Cerebellar cortex (tissue), 1 donor: ENCODE results near the gene COASY.
"Not testable (repeated sequence)": the region's sequence is repeated elsewhere in the genome, so short reads cannot be mapped to it uniquely, and the experiment has no call there.

Experiments
- DNase-seq: peaks from one replicate; pipeline ENCODE4 v3.0.0-alpha.2; 2015; ENCODE audit warnings: low spot score

Gene COASY

DNA sequence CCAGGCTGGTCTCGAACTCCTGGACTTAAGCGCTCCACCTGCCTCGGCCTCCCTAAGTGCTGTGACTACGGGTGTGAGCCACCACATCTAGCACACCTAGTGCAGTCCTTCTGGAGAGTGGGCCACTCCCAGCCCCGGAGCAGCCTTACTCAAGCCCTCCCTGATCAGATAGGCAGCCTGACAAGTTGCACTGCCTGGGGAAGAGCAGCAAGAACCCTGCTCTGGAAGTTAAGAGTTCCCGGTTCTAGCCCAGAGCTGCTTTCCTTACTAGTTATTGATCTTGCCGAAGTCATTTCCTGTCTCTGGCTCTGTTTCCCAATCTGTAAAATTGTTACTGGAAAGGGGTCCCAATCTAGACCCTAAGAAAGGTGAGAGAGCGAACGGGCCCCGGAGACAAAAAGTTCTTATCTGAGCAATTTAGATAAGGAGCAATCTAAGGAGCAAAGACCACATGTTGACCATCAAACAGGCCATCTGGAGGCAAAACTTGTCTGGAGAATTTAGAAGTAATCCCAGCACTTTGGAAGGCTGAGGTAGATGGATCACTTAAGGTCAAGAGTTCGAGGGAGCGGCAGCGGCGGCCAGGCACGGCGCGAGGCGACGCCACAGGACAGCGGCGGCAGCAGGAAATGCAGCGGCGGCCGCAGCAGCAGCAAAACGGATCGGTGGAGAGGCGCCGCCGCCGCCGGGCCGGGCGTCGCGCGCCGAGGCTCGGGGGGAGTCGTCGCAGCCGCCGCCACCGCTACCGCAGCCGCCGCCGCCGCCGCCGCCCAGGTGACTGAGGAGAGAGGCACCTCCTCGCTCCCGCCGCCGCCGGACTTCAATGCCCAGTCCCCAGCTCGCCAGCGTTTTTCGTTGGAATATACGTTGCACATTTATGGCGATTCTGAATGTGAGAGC is 30.2 kb upstream of the COASY start:
- peak; percentile 42 for DNase-seq

GRCh38 chr17:42535155-42536047 is 26.5 kb upstream of the COASY start:
- no peak for DNase-seq

DNA sequence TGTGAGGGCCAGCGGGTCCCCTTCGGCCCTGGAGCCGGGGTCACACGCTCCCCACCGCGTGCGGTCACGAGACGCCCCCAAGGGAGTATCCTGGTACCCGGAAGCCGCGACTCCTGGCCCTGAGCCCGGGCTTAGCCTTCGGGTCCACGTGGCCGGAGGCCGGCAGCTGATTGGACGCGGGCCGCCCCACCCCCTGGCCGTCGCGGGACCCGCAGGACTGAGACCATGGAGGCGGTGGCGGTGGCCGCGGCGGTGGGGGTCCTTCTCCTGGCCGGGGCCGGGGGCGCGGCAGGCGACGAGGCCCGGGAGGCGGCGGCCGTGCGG is 25.9 kb upstream of the COASY start, which contains the start of gene NAGLU:
Gene NAGLU (plus strand): TSS at position 194 of the 324 bp plus-strand sequence. CDS start 32 bp downstream, at position 226.
- peak; percentile 83 for DNase-seq

DNA sequence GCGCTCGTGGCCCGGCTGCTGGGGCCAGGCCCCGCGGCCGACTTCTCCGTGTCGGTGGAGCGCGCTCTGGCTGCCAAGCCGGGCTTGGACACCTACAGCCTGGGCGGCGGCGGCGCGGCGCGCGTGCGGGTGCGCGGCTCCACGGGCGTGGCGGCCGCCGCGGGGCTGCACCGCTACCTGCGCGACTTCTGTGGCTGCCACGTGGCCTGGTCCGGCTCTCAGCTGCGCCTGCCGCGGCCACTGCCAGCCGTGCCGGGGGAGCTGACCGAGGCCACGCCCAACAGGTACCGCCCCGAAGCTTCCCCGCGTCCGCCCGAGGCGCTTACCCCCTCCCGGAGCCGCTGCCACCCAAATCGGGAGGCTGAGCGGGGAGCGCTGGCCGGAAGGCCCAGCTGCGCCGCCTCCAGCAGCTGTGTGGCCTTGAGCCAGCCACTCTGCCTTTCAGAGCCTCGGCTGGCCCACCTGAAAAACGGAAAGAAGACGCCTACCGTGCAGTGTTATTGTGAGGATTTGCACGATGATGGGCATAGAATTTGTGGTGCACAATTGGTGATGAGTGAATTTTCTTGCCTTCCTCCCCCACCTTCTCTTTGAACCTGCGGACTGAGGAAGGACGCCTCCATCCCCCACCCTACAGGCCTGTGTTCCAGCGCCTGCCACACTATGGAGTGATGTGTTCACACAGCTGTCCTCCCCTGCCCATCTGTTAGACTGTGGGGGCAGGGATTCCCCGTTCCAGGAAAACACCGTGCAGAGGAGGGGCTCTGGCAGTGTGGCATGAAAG is 25.4 kb upstream of the COASY start:
- peak; percentile 71 for DNase-seq

- DNase-seq: no peak
Measured at GRCh38 chr17:42537156-42537805, 24.7 kb upstream of the COASY start.

DNA sequence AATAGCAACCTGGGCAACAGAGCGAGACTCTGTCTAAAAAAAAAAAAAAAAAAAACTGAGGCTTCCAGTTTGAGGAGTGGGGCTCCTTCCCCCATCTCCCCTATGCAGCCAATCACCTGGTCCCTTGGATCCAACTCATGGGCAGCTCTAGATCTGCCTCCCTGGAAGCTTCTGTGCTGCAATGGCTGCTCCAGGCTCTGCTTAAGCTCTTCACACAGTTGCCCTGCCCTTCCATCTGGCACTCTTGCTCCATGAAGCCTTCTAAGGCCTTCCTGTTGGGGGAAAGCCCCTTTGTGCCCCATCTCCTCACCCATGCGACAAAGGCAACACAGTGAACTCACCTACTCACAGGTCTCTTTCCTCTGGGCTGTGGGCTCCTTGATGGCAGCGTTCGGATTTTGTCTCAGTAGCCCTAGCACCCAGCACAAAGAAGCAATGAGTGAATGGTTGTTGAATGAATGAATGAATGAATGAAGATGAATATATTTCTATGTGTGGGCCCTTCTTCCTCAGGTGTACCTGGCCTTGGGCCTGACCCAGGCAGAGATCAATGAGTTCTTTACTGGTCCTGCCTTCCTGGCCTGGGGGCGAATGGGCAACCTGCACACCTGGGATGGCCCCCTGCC is 24.0 kb upstream of the COASY start:
- no peak for DNase-seq

- no peak for DNase-seq
Measured at GRCh38 chr17:42538482-42538881, 23.5 kb upstream of the COASY start.

GRCh38 chr17:42540558-42540957 is 21.4 kb upstream of the COASY start:
- DNase-seq: not testable (repeated sequence)

- DNase-seq: no peak
Measured at GRCh38 chr17:42541041-42541833, 20.7 kb upstream of the COASY start.

DNA sequence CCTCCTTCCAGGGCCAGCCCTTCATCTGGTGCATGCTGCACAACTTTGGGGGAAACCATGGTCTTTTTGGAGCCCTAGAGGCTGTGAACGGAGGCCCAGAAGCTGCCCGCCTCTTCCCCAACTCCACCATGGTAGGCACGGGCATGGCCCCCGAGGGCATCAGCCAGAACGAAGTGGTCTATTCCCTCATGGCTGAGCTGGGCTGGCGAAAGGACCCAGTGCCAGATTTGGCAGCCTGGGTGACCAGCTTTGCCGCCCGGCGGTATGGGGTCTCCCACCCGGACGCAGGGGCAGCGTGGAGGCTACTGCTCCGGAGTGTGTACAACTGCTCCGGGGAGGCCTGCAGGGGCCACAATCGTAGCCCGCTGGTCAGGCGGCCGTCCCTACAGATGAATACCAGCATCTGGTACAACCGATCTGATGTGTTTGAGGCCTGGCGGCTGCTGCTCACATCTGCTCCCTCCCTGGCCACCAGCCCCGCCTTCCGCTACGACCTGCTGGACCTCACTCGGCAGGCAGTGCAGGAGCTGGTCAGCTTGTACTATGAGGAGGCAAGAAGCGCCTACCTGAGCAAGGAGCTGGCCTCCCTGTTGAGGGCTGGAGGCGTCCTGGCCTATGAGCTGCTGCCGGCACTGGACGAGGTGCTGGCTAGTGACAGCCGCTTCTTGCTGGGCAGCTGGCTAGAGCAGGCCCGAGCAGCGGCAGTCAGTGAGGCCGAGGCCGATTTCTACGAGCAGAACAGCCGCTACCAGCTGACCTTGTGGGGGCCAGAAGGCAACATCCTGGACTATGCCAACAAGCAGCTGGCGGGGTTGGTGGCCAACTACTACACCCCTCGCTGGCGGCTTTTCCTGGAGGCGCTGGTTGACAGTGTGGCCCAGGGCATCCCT is 18.5 kb upstream of the COASY start:
- no peak for DNase-seq

GRCh38 chr17:42544874-42545283 is 17.1 kb upstream of the COASY start:
- no peak for DNase-seq

DNA sequence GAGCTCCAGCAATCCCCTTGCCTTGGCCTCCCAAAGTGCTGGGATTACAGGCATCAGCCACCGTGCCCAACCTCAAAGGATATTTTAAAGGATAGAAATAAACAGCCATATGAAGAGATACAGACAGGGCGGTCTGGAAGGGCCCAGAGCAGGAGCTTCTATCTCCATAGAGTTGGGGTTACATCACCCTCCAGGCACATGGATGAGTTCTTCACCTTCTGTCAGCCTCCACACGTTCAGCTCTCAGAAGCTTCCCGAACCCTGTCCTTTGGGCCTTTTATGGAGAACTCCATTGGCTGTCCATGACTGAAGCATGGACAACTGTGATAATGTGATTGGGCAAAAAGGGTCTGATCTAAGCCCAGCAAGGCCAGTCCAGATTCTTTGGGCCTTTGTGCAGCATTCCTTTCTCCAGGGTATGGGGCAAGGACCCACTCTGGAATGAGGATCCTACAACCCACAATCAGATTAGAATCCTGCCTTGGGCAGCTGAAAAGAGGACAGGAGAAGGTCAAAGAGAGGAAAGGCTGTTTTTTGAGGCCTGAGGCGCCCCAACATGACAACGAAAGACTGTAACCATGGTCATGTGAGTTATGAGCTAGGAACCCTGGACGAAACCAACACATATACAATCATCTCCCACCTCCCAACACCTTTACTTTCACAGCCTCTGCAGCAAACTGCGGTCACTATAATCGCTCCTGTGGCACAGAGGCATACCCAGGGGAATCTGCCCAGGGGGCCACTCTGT is 16.0 kb upstream of the COASY start:
- not testable (repeated sequence) for DNase-seq

GRCh38 chr17:42547001-42547461 is 14.9 kb upstream of the COASY start:
- no peak for DNase-seq

GRCh38 chr17:42547698-42548069 is 14.3 kb upstream of the COASY start:
- no peak for DNase-seq

GRCh38 chr17:42548070-42548837 is 13.7 kb upstream of the COASY start:
- peak; percentile 54 for DNase-seq

DNA sequence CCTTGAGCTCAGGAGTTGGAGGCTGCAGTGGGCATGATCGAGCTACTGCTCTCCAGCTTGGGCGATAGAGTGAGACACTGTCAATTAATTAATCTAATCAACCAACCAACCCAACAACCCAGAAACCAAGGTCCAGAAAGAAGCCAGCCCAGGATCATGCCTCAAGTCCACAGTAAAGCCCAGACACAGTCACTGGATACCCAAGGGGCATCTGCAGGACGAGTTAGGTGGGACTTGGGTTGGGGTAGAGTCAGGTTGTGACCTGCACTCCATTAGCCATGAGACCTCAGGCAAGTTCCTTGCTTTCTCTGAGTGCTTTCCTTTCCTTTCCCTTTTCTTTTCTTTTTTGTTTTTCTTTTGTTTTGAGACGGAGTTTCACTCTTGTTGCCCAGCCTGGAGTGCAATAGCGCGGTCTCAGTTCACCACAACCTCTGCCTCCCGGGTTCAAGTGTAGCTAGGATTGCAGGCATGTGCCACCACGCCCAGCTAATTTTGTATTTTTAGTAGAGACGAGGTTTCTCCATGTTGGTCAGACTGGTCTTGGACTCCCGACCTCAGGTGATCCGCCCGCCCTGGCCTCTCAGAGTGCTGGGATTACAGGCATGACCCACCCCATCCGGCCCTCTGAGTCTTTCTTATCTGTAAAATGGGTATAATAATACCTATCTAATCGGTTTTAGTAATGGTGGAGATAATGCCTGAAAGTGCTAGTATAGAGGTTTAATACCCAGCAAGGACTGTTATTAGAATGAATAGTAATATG is 12.8 kb upstream of the COASY start:
- no peak for DNase-seq

GRCh38 chr17:42552736-42553135 is 9.2 kb upstream of the COASY start, which contains the start of gene HSD17B1:
HSD17B1 (plus strand) TSS chr17:42552923; CDS start chr17:42552934, 11 bp downstream.
- DNase-seq: not testable (repeated sequence)
